Dermis blood vessel endothelial cell (primary cell): ENCODE data around the gene DSP. TPM values are rescaled to one million over a fixed set of nuclear protein-coding genes. Genes with fewer than 3 reads are reported as not detected.
A peak's percentile ranks its signal among the peaks of the same experiment; 100 is the strongest.

ENCODE experiments used
- DNase-seq: peaks from one replicate; pipeline ENCODE4 v3.0.0; 2010
- total RNA-seq: library from RNA; depleted of rRNA; stranded (reverse); fragments of >200 nt; gene quantifications from 2 replicates; pipeline ENCODE4 v1.2.3, GENCODE V29; 2014

DSP gene
- total RNA-seq, 1 donor from 2014 or later = 53.1 TPM

GRCh38 chr6:7540595-7540994 lies 876 bp upstream of the DSP start:
- DNase-seq = no peak

GRCh38 chr6:7542065-7542873 lies 798 bp downstream of the DSP start:
- DNase-seq = peak; percentile 20

GRCh38 chr6:7542874-7543624 lies 1.6 kb downstream of the DSP start:
- DNase-seq = peak; percentile 13

GRCh38 chr6:7543789-7544424 lies 2.4 kb downstream of the DSP start:
- DNase-seq = no peak

- no peak for DNase-seq
These were observed 3.1 kb downstream of the DSP start for GRCh38 chr6:7544597-7544996.

- no peak for DNase-seq
These were observed 4.0 kb downstream of the DSP start for GRCh38 chr6:7545316-7546019.

- DNase-seq = no peak
These were observed 4.5 kb downstream of the DSP start for GRCh38 chr6:7546020-7546369.

GRCh38 chr6:7546383-7546782 lies 4.9 kb downstream of the DSP start:
- no peak for DNase-seq

GRCh38 chr6:7546896-7547295 lies 5.4 kb downstream of the DSP start:
- no peak for DNase-seq

- DNase-seq = no peak
These were observed 5.8 kb downstream of the DSP start for GRCh38 chr6:7547315-7547714.

- DNase-seq = no peak
These were observed 8.9 kb downstream of the DSP start for GRCh38 chr6:7550433-7550801.

- no peak for DNase-seq
These were observed 13.2 kb downstream of the DSP start for GRCh38 chr6:7554533-7555275.

GRCh38 chr6:7555671-7556070 lies 14.2 kb downstream of the DSP start:
- no peak for DNase-seq

- no peak for DNase-seq
These were observed 15.1 kb downstream of the DSP start for GRCh38 chr6:7556394-7557106.

- DNase-seq = no peak
These were observed 16.2 kb downstream of the DSP start for GRCh38 chr6:7557652-7558051.

- no peak for DNase-seq
These were observed 17.3 kb downstream of the DSP start for GRCh38 chr6:7558781-7559180.

GRCh38 chr6:7559196-7559595 lies 17.7 kb downstream of the DSP start:
- no peak for DNase-seq

- DNase-seq = no peak
These were observed 18.3 kb downstream of the DSP start for GRCh38 chr6:7559651-7560385.

- no peak for DNase-seq
These were observed 19.9 kb downstream of the DSP start for GRCh38 chr6:7561153-7561964.

GRCh38 chr6:7562769-7563168 lies 21.3 kb downstream of the DSP start:
- DNase-seq = no peak
